Esophagus muscularis mucosa (tissue), 4 donors: ENCODE results near the gene SEMA6A. TPM values are rescaled to one million over a fixed set of nuclear protein-coding genes. Genes with fewer than 3 reads are reported as not detected.

Experiments used
- DNase-seq: peaks from one replicate; pipeline ENCODE4 v3.0.0-alpha.2; 2017; ENCODE audit errors: extremely low spot score
- H3K27ac ChIP-seq, 4 donors: fragments of 200-600 bp; sonication (generic); replicated peaks in 1 of 4; 1 replicate in 3 of 4; 2 replicates in 1 of 4; pipeline ENCODE4 v1.5.1; 2016 to 2019; ENCODE audit warnings: mild to moderate bottlenecking in 1 of 4
- H3K27me3 ChIP-seq, 4 donors: fragments of 200-600 bp; sonication (generic); one replicate each; pipeline versions ENCODE4 v1.5.1 to v1.6.0; 2016 to 2019
- H3K36me3 ChIP-seq, 4 donors: fragments of 200-600 bp; sonication (generic); one replicate each; pipeline ENCODE4 v1.5.1; 2016 to 2019
- H3K4me1 ChIP-seq, 4 donors: fragments of 200-600 bp; sonication (generic); one replicate each; pipeline ENCODE4 v1.5.1; 2016 to 2019
- H3K4me3 ChIP-seq, 4 donors: fragments of 200-600 bp; sonication (generic); 1 replicate in 2 of 4; 2 replicates in 2 of 4; pipeline ENCODE4 v1.5.1; 2016 to 2019; ENCODE audit warnings: mild to moderate bottlenecking in 4 of 4, moderate library complexity in 1 of 4
- H3K9me3 ChIP-seq, 4 donors: fragments of 200-600 bp; sonication (generic); 1 replicate in 3 of 4; 2 replicates in 1 of 4; pipeline ENCODE4 v1.5.1; 2016 to 2019
- CTCF ChIP-seq, 3 experiments: fragments of 200-600 bp in 2 of 3; fragments of 450-650 bp in 1 of 3; sonication (generic) in 2 of 3; IDR thresholded peaks; one replicate each; pipeline ENCODE4 v1.5.1; 2017 to 2019; ENCODE audit warnings: antibody characterized with exemption in 3 of 3, mild to moderate bottlenecking in 2 of 3, moderate library complexity in 1 of 3
- EP300 ChIP-seq: sonication (generic); formaldehyde crosslinking; IDR thresholded peaks from one replicate; pipeline ENCODE4 v1.6.1; 2017; ENCODE audit warnings: antibody characterized with exemption
- POLR2A ChIP-seq: fragments of 450-650 bp; IDR thresholded peaks from one replicate; pipeline ENCODE4 v1.6.1; 2017; ENCODE audit warnings: antibody characterized with exemption, moderate library complexity, mild to moderate bottlenecking, low read depth
- POLR2AphosphoS5 ChIP-seq, 2 donors: sonication (generic); formaldehyde crosslinking; IDR thresholded peaks; one replicate each; pipeline ENCODE4 v1.6.1; 2017; ENCODE audit warnings: antibody characterized with exemption in 2 of 2
- WGBS: methylation state at CpG from one replicate; pipeline ENCODE4 v1.1.5; 2018; 5-methylcytosine and 5-hydroxymethylcytosine counted together
- intact Hi-C: fragments of 100-400 bp; cut with DNase I; formaldehyde crosslinking; loops from one replicate; pipeline ENCODE4 v1.15.1; 2023
- total RNA-seq, 4 donors: library from RNA; depleted of rRNA; stranded (reverse); fragments of >200 nt; gene quantifications; one replicate each; pipeline versions ENCODE4 v1.1.0 to v1.2.1, GENCODE V29; 2016

The SEMA6A gene
- total RNA-seq, 4 donors from 2014 or later = 10.9 to 20.9 (median 14.3) TPM

- DNase-seq = no peak
- intact Hi-C loops = no loop called here
- no peaks in the 10 kb centered on the region for H3K9me3 ChIP-seq
- H3K4me3 ChIP-seq = no peak overlapping the region
- TF ChIP-seq CTCF (IDR thresholded peaks at IDR 0.05) = no peak
- no peak for TF ChIP-seq EP300
- no peak for TF ChIP-seq POLR2AphosphoS5 (IDR thresholded peaks at IDR 0.05)
- no peak for TF ChIP-seq POLR2A
- 50% methylated on average over 2 of the region's 2 CpGs for WGBS
- H3K4me1 ChIP-seq = peaks cover 6 to 26% (median 20%) of the 10 kb centered on the region in 4 donors
- no peaks in the 10 kb centered on the region for H3K27me3 ChIP-seq
- H3K36me3 ChIP-seq = peaks cover 0 to 7% (median 0%) of the 10 kb centered on the region in 4 donors
- H3K27ac ChIP-seq = no peak overlapping the region
Observed at GRCh38 chr5:116404016-116404415, 170.6 kb downstream of the SEMA6A start.

GRCh38 chr5:116402235-116402634, 172.4 kb downstream of the SEMA6A start:
- Histone ChIP-seq H3K27ac (no peak overlapping the region), H3K9me3 (no peaks in the 10 kb centered on the region), H3K36me3 (peaks cover 0 to 7% (median 0%) of the 10 kb centered on the region in 4 donors), H3K4me1 (peaks cover 6 to 23% (median 20%) of the 10 kb centered on the region in 4 donors), H3K27me3 (no peaks in the 10 kb centered on the region), H3K4me3 (no peak overlapping the region)
- TF ChIP-seq CTCF (IDR thresholded peaks at IDR 0.05) = no peak
- no peak for TF ChIP-seq EP300
- no peak for TF ChIP-seq POLR2A
- no peak for TF ChIP-seq POLR2AphosphoS5 (IDR thresholded peaks at IDR 0.05)
- DNase-seq = no peak
- intact Hi-C loops = no loop called here
- 81% methylated on average over 3 of the region's 5 CpGs for WGBS

GRCh38 chr5:116401576-116401975, 173.0 kb downstream of the SEMA6A start:
- H3K9me3 ChIP-seq = no peaks in the 10 kb centered on the region
- H3K4me3 ChIP-seq = no peak overlapping the region
- H3K4me1 ChIP-seq = peaks cover 10 to 24% (median 20%) of the 10 kb centered on the region in 4 donors
- WGBS = 89% methylated on average over 10 of the region's 10 CpGs
- H3K36me3 ChIP-seq = peaks cover 0 to 7% (median 0%) of the 10 kb centered on the region in 4 donors
- H3K27ac ChIP-seq = no peak overlapping the region
- TF ChIP-seq POLR2A = no peak
- no peak for TF ChIP-seq CTCF (IDR thresholded peaks at IDR 0.05)
- no peak for TF ChIP-seq EP300
- no peak for TF ChIP-seq POLR2AphosphoS5 (IDR thresholded peaks at IDR 0.05)
- no peaks in the 10 kb centered on the region for H3K27me3 ChIP-seq
- intact Hi-C loops = no loop called here
- no peak for DNase-seq

GRCh38 chr5:116396476-116397099, 178.0 kb downstream of the SEMA6A start:
- no CpG with 5 or more reads among the region's 2 CpGs for WGBS
- TF ChIP-seq POLR2AphosphoS5 (IDR thresholded peaks at IDR 0.05) = no peak
- no peak for TF ChIP-seq POLR2A

GRCh38 chr5:116395631-116396203, 178.9 kb downstream of the SEMA6A start:
- 21% methylated on average over 4 of the region's 4 CpGs for WGBS
- DNase-seq = no peak
- no peak overlapping the region for H3K4me3 ChIP-seq
- no peaks in the 10 kb centered on the region for H3K27me3 ChIP-seq
- no peak for TF ChIP-seq CTCF (IDR thresholded peaks at IDR 0.05)
- peak in 1 of 2 donors; percentile 64 for TF ChIP-seq POLR2AphosphoS5 (IDR thresholded peaks at IDR 0.05)
- no peak for TF ChIP-seq EP300
- peak overlapping the region; percentile 70 to 81 (median 75) for H3K27ac ChIP-seq
- H3K36me3 ChIP-seq = peaks cover 0 to 7% (median 0%) of the 10 kb centered on the region in 4 donors
- H3K9me3 ChIP-seq = no peaks in the 10 kb centered on the region
- H3K4me1 ChIP-seq = peaks cover 23 to 35% (median 30%) of the 10 kb centered on the region in 4 donors
- intact Hi-C loops = no loop called here

More at GRCh38 chr5:116396476-116397099, 178.0 kb downstream of the SEMA6A start:
- Histone ChIP-seq H3K27ac (peak overlapping the region; percentile 70 to 81 (median 75)), H3K36me3 (peaks cover 0 to 7% (median 0%) of the 10 kb centered on the region in 4 donors), H3K4me3 (no peak overlapping the region), H3K4me1 (peaks cover 23 to 35% (median 30%) of the 10 kb centered on the region in 4 donors), H3K9me3 (no peaks in the 10 kb centered on the region), H3K27me3 (no peaks in the 10 kb centered on the region)
- DNase-seq = no peak
- intact Hi-C loops = no loop called here
